MG63 (cell line): ENCODE data around the gene TAS2R40. TPM values are rescaled to one million over a fixed set of nuclear protein-coding genes. Genes with fewer than 3 reads are reported as not detected.

Experiments
- DNase-seq: peaks from one replicate; pipeline ENCODE4 v3.0.0-alpha.2; 2020
- H3K27me3 ChIP-seq: fragments of 250-450 bp; sonication (Bioruptor Pico); 2 replicates; pipeline ENCODE4 v1.5.1; 2020; ENCODE audit warnings: mild to moderate bottlenecking, moderate library complexity
- H3K36me3 ChIP-seq: fragments of 250-450 bp; sonication (Bioruptor Pico); 2 replicates; pipeline ENCODE4 v1.5.1; 2020; ENCODE audit warnings: mild to moderate bottlenecking, moderate library complexity
- H3K4me3 ChIP-seq: fragments of 250-450 bp; sonication (Bioruptor Pico); 2 replicates; pipeline ENCODE4 v1.5.1; 2020; ENCODE audit warnings: mild to moderate bottlenecking, moderate library complexity
- H3K9me3 ChIP-seq: fragments of 250-450 bp; sonication (Bioruptor Pico); 2 replicates; pipeline ENCODE4 v1.5.1; 2020; ENCODE audit warnings: mild to moderate bottlenecking, moderate library complexity
- total RNA-seq: library from RNA; depleted of rRNA; stranded (reverse); fragments of >200 nt; shearing (Covaris generic); gene quantifications from 2 replicates; pipeline ENCODE4 v1.2.3, GENCODE V29; 2014; ENCODE audit warnings: low replicate concordance

TAS2R40 gene
- total RNA-seq, 1 experiment from 2014 or later = not detected

GRCh38 chr7:143216151-143216550 lies 5.7 kb upstream of the TAS2R40 start:
- Histone ChIP-seq H3K36me3 (no peaks in the 10 kb centered on the region), H3K27me3 (no peaks in the 10 kb centered on the region), H3K4me3 (no peak overlapping the region), H3K9me3 (no peaks in the 10 kb centered on the region)
- DNase-seq = no peak

- H3K9me3 ChIP-seq = no peaks in the 10 kb centered on the region
- no peaks in the 10 kb centered on the region for H3K27me3 ChIP-seq
- H3K4me3 ChIP-seq = no peak overlapping the region
- DNase-seq = no peak
- H3K36me3 ChIP-seq = no peaks in the 10 kb centered on the region
These were observed 5.2 kb upstream of the TAS2R40 start for GRCh38 chr7:143216686-143217085.

GRCh38 chr7:143217806-143218205 lies 4.0 kb upstream of the TAS2R40 start:
- Histone ChIP-seq H3K36me3 (no peaks in the 10 kb centered on the region), H3K9me3 (no peaks in the 10 kb centered on the region), H3K4me3 (no peak overlapping the region), H3K27me3 (no peaks in the 10 kb centered on the region)
- DNase-seq = no peak

GRCh38 chr7:143221286-143221685 lies 551 bp upstream of the TAS2R40 start:
- DNase-seq = no peak
- no peak overlapping the region for H3K4me3 ChIP-seq
- H3K9me3 ChIP-seq = no peaks in the 10 kb centered on the region
- no peaks in the 10 kb centered on the region for H3K36me3 ChIP-seq
- H3K27me3 ChIP-seq = no peaks in the 10 kb centered on the region

GRCh38 chr7:143222782-143223181 lies 945 bp downstream of the TAS2R40 start:
- H3K4me3 ChIP-seq = no peak overlapping the region
- H3K27me3 ChIP-seq = no peaks in the 10 kb centered on the region
- H3K9me3 ChIP-seq = no peaks in the 10 kb centered on the region
- no peaks in the 10 kb centered on the region for H3K36me3 ChIP-seq
- no peak for DNase-seq

- Histone ChIP-seq H3K9me3 (no peaks in the 10 kb centered on the region), H3K36me3 (no peaks in the 10 kb centered on the region), H3K27me3 (no peaks in the 10 kb centered on the region), H3K4me3 (no peak overlapping the region)
- no peak for DNase-seq
These were observed 1.9 kb downstream of the TAS2R40 start for GRCh38 chr7:143223784-143224183.

GRCh38 chr7:143225047-143225446 lies 3.2 kb downstream of the TAS2R40 start:
- no peaks in the 10 kb centered on the region for H3K36me3 ChIP-seq
- no peak overlapping the region for H3K4me3 ChIP-seq
- no peak for DNase-seq
- H3K27me3 ChIP-seq = no peaks in the 10 kb centered on the region
- H3K9me3 ChIP-seq = no peaks in the 10 kb centered on the region

GRCh38 chr7:143227806-143228205 lies 6.0 kb downstream of the TAS2R40 start:
- Histone ChIP-seq H3K9me3 (no peaks in the 10 kb centered on the region), H3K27me3 (no peaks in the 10 kb centered on the region), H3K4me3 (no peak overlapping the region), H3K36me3 (no peaks in the 10 kb centered on the region)
- no peak for DNase-seq

GRCh38 chr7:143229054-143229790 lies 7.4 kb downstream of the TAS2R40 start:
- no peaks in the 10 kb centered on the region for H3K27me3 ChIP-seq
- DNase-seq = no peak
- H3K4me3 ChIP-seq = no peak overlapping the region
- H3K36me3 ChIP-seq = no peaks in the 10 kb centered on the region
- no peaks in the 10 kb centered on the region for H3K9me3 ChIP-seq

- Histone ChIP-seq H3K36me3 (no peaks in the 10 kb centered on the region), H3K27me3 (no peaks in the 10 kb centered on the region), H3K4me3 (no peak overlapping the region), H3K9me3 (0 out of 2 replicates have a peak, but pooled peaks cover 3% of the 10 kb centered on the region)
- DNase-seq = no peak
These were observed 9.0 kb downstream of the TAS2R40 start for GRCh38 chr7:143230602-143231457.

- no peaks in the 10 kb centered on the region for H3K27me3 ChIP-seq
- no peak for DNase-seq
These were observed 12.1 kb downstream of the TAS2R40 start for GRCh38 chr7:143233816-143234532.

GRCh38 chr7:143234533-143234875 lies 12.7 kb downstream of the TAS2R40 start:
- no peak for DNase-seq
- H3K4me3 ChIP-seq = no peak overlapping the region
- peaks cover 3% of the 10 kb centered on the region for H3K9me3 ChIP-seq
- H3K27me3 ChIP-seq = no peaks in the 10 kb centered on the region
- H3K36me3 ChIP-seq = no peaks in the 10 kb centered on the region

More at GRCh38 chr7:143233816-143234532, 12.1 kb downstream of the TAS2R40 start:
- Histone ChIP-seq H3K4me3 (no peak overlapping the region), H3K36me3 (no peaks in the 10 kb centered on the region), H3K9me3 (peaks cover 3% of the 10 kb centered on the region)

GRCh38 chr7:143235561-143235960 lies 13.7 kb downstream of the TAS2R40 start:
- Histone ChIP-seq H3K9me3 (peaks cover 3% of the 10 kb centered on the region), H3K27me3 (no peaks in the 10 kb centered on the region), H3K36me3 (no peaks in the 10 kb centered on the region), H3K4me3 (no peak overlapping the region)
- no peak for DNase-seq

GRCh38 chr7:143236408-143236990 lies 14.7 kb downstream of the TAS2R40 start:
- no peaks in the 10 kb centered on the region for H3K27me3 ChIP-seq
- DNase-seq = no peak
- peaks cover 3% of the 10 kb centered on the region for H3K9me3 ChIP-seq
- H3K4me3 ChIP-seq = no peak overlapping the region
- H3K36me3 ChIP-seq = no peaks in the 10 kb centered on the region

- Histone ChIP-seq H3K9me3 (peaks cover 3% of the 10 kb centered on the region), H3K27me3 (no peaks in the 10 kb centered on the region)
These were observed 15.5 kb downstream of the TAS2R40 start for GRCh38 chr7:143237366-143237765.

GRCh38 chr7:143238289-143238980 lies 16.6 kb downstream of the TAS2R40 start:
- Histone ChIP-seq H3K36me3 (no peaks in the 10 kb centered on the region), H3K27me3 (no peaks in the 10 kb centered on the region), H3K9me3 (peaks cover 3% of the 10 kb centered on the region), H3K4me3 (no peak overlapping the region)
- no peak for DNase-seq

More at GRCh38 chr7:143237366-143237765, 15.5 kb downstream of the TAS2R40 start:
- Histone ChIP-seq H3K36me3 (no peaks in the 10 kb centered on the region), H3K4me3 (no peak overlapping the region)
- DNase-seq = no peak
